Measurements from ENCODE around the gene RGS1. TPM values are rescaled to one million over a fixed set of nuclear protein-coding genes. Genes with fewer than 3 reads are reported as not detected.

RGS1 gene
- total and polyA plus RNA-seq, 2 experiments from 2014 or later: not detected

DNA sequence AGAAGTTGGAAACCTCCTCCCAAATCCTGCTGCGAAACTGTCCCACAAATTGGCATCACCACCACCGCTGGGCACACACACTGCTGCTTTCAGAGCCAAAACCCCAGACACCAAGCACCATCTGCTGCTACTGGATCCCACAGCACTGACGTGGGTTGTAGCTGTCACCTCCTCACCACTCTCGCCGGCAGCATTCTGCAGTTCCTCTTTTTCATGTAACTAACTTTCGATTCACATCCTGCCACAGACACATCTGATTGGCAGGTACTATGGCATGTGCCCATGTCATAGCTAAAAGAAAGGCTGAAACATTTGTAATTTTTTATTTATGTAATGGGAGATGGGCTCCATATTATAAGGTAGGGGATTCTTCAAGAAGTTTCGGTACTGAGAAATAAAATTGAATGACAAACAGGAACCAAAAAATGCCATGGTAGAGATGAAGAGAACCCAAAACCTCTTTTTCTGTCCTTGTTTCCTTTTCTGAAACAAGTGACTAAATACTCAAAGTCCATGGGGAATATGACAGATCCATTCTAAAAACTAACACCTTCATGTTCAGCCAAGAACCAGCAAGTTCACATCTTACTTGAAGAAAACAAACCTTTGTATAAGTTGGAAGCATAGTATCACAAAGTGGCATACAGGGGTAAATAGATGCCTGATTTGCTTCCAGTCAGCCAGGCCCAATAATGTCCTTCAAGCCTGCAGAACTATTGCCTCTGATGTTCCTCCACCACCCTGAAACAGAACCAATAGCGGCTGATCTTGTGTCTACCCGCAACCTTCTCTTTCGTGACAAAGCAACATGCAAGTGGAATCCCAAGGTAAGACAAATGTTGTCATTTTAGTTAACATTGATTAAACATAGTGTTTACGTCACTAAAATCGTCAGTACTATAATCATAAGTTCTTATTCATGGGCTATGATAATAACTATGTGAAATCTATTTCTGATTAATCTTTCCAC lies 33.8 kb downstream of the RGS1 start (continued):
- TF ChIP-seq, protein P1, sequence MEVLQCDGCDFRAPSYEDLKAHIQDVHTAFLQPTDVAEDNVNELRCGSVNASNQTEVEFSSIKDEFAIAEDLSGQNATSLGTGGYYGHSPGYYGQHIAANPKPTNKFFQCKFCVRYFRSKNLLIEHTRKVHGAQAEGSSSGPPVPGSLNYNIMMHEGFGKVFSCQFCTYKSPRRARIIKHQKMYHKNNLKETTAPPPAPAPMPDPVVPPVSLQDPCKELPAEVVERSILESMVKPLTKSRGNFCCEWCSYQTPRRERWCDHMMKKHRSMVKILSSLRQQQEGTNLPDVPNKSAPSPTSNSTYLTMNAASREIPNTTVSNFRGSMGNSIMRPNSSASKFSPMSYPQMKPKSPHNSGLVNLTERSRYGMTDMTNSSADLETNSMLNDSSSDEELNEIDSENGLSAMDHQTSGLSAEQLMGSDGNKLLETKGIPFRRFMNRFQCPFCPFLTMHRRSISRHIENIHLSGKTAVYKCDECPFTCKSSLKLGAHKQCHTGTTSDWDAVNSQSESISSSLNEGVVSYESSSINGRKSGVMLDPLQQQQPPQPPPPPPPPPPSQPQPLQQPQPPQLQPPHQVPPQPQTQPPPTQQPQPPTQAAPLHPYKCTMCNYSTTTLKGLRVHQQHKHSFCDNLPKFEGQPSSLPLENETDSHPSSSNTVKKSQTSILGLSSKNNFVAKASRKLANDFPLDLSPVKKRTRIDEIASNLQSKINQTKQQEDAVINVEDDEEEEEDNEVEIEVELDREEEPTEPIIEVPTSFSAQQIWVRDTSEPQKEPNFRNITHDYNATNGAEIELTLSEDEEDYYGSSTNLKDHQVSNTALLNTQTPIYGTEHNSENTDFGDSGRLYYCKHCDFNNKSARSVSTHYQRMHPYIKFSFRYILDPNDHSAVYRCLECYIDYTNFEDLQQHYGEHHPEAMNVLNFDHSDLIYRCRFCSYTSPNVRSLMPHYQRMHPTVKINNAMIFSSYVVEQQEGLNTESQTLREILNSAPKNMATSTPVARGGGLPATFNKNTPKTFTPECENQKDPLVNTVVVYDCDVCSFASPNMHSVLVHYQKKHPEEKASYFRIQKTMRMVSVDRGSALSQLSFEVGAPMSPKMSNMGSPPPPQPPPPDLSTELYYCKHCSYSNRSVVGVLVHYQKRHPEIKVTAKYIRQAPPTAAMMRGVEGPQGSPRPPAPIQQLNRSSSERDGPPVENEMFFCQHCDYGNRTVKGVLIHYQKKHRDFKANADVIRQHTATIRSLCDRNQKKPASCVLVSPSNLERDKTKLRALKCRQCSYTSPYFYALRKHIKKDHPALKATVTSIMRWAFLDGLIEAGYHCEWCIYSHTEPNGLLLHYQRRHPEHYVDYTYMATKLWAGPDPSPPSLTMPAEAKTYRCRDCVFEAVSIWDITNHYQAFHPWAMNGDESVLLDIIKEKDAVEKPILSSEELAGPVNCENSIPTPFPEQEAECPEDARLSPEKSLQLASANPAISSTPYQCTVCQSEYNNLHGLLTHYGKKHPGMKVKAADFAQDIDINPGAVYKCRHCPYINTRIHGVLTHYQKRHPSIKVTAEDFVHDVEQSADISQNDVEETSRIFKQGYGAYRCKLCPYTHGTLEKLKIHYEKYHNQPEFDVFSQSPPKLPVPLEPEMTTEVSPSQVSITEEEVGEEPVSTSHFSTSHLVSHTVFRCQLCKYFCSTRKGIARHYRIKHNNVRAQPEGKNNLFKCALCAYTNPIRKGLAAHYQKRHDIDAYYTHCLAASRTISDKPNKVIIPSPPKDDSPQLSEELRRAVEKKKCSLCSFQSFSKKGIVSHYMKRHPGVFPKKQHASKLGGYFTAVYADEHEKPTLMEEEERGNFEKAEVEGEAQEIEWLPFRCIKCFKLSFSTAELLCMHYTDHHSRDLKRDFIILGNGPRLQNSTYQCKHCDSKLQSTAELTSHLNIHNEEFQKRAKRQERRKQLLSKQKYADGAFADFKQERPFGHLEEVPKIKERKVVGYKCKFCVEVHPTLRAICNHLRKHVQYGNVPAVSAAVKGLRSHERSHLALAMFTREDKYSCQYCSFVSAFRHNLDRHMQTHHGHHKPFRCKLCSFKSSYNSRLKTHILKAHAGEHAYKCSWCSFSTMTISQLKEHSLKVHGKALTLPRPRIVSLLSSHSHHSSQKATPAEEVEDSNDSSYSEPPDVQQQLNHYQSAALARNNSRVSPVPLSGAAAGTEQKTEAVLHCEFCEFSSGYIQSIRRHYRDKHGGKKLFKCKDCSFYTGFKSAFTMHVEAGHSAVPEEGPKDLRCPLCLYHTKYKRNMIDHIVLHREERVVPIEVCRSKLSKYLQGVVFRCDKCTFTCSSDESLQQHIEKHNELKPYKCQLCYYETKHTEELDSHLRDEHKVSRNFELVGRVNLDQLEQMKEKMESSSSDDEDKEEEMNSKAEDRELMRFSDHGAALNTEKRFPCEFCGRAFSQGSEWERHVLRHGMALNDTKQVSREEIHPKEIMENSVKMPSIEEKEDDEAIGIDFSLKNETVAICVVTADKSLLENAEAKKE (CRISPR knock-in tag; IDR thresholded peaks at IDR 0.05): no peak
- no peak for TF ChIP-seq EZH2phosphoT487 (IDR thresholded peaks at IDR 0.05; ENCODE audit: unreplicated experiment)
- no peak for TF ChIP-seq EZH2 (IDR thresholded peaks at IDR 0.05; ENCODE audit: low read depth, unreplicated experiment)
- no peak for TF ChIP-seq ZNF114 (CRISPR knock-in tag; IDR thresholded peaks at IDR 0.05)

DNA sequence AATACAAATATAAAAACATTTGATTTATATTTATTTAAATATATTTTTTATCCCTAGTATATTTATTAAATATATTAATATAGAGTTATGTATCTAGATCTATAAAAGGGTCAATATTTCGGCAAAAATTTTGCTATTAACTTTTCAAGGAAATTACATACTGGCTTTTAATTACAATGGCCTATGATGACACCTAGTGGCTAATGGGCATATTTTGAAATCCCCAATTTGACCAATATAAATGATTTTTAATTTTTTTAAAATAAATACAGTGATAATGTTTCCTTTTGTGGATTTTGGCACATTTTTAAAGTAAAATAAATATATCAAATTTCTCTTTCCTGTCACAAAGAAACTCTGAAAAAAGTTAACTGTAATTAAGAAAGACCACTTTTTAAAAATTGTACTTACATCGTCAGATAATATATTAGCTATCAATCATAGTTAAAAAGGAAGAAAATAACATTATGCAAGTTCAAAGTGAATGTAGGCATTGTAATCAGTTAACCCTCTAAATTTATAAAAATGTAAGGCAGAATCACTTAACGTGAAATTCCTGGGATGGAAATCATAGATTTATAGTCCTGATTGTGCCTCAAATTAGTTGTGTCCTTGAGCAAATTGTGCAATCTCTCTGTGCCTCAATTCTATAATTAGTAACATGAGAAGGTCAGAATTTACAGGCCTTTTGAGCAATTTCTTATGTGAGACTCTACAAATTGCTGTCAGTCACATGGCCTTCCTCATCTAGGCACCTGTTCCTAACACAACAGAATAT lies 34.7 kb downstream of the RGS1 start:
- Mint-ChIP-seq H3K27ac (no peak overlapping the region), H3K9me3 (no peaks in the 10 kb centered on the region), H3K4me3 (no peak overlapping the region), H3K36me3 (ENCODE audit: low read depth) (no peaks in the 10 kb centered on the region), H3K4me1 (no peaks in the 10 kb centered on the region), H3K27me3 (ENCODE audit: insufficient read depth, low read depth, poor library complexity) (no peaks in the 10 kb centered on the region)
- DNase-seq (ENCODE audit: low spot score) (peak; percentile 35), ATAC-seq (no peak)
- H3F3A ChIP-seq (replicated peaks; ENCODE audit: low read depth): no peaks in the 10 kb centered on the region
- H3K4me3 ChIP-seq: no peak overlapping the region
- no peaks in the 10 kb centered on the region for H3K79me2 ChIP-seq (replicated peaks; ENCODE audit: insufficient read depth)
- H3K9me2 ChIP-seq (ENCODE audit: insufficient read depth): no peaks in the 10 kb centered on the region
- H4K20me1 ChIP-seq (replicated peaks; ENCODE audit: insufficient read depth): no peaks in the 10 kb centered on the region
- H3K27ac ChIP-seq (ENCODE audit: low read depth): no peak overlapping the region
- H3K36me3 ChIP-seq (ENCODE audit: insufficient read depth): no peaks in the 10 kb centered on the region
- H3K27me3 ChIP-seq (ENCODE audit: insufficient read depth): no peaks in the 10 kb centered on the region
- H2AFZ ChIP-seq: no peak overlapping the region
- no peaks in the 10 kb centered on the region for H3K4me1 ChIP-seq (ENCODE audit: insufficient read depth)
- H3K4me2 ChIP-seq: no peak overlapping the region
- TF ChIP-seq EZH2 (IDR thresholded peaks at IDR 0.05; ENCODE audit: low read depth, unreplicated experiment): no peak
- TF ChIP-seq NANOG (IDR thresholded peaks at IDR 0.05; ENCODE audit: borderline replicate concordance): no peak
- TF ChIP-seq ZNF114 (CRISPR knock-in tag; IDR thresholded peaks at IDR 0.05): no peak
- TF ChIP-seq ZNF331 (CRISPR knock-in tag; IDR thresholded peaks at IDR 0.05; ENCODE audit: low read depth): no peak
- no peak for TF ChIP-seq CREB1 (CRISPR knock-in tag; IDR thresholded peaks at IDR 0.05; ENCODE audit: low read depth)
- TF ChIP-seq, protein P2, sequence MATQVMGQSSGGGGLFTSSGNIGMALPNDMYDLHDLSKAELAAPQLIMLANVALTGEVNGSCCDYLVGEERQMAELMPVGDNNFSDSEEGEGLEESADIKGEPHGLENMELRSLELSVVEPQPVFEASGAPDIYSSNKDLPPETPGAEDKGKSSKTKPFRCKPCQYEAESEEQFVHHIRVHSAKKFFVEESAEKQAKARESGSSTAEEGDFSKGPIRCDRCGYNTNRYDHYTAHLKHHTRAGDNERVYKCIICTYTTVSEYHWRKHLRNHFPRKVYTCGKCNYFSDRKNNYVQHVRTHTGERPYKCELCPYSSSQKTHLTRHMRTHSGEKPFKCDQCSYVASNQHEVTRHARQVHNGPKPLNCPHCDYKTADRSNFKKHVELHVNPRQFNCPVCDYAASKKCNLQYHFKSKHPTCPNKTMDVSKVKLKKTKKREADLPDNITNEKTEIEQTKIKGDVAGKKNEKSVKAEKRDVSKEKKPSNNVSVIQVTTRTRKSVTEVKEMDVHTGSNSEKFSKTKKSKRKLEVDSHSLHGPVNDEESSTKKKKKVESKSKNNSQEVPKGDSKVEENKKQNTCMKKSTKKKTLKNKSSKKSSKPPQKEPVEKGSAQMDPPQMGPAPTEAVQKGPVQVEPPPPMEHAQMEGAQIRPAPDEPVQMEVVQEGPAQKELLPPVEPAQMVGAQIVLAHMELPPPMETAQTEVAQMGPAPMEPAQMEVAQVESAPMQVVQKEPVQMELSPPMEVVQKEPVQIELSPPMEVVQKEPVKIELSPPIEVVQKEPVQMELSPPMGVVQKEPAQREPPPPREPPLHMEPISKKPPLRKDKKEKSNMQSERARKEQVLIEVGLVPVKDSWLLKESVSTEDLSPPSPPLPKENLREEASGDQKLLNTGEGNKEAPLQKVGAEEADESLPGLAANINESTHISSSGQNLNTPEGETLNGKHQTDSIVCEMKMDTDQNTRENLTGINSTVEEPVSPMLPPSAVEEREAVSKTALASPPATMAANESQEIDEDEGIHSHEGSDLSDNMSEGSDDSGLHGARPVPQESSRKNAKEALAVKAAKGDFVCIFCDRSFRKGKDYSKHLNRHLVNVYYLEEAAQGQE (IDR thresholded peaks at IDR 0.05; ENCODE audit: unreplicated experiment): no peak
- TF ChIP-seq POLR2AphosphoS5 (IDR thresholded peaks at IDR 0.05; ENCODE audit: low read depth): no peak
- TF ChIP-seq, protein P3, sequence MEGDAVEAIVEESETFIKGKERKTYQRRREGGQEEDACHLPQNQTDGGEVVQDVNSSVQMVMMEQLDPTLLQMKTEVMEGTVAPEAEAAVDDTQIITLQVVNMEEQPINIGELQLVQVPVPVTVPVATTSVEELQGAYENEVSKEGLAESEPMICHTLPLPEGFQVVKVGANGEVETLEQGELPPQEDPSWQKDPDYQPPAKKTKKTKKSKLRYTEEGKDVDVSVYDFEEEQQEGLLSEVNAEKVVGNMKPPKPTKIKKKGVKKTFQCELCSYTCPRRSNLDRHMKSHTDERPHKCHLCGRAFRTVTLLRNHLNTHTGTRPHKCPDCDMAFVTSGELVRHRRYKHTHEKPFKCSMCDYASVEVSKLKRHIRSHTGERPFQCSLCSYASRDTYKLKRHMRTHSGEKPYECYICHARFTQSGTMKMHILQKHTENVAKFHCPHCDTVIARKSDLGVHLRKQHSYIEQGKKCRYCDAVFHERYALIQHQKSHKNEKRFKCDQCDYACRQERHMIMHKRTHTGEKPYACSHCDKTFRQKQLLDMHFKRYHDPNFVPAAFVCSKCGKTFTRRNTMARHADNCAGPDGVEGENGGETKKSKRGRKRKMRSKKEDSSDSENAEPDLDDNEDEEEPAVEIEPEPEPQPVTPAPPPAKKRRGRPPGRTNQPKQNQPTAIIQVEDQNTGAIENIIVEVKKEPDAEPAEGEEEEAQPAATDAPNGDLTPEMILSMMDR (conservative IDR thresholded peaks at IDR 0.05; ENCODE audit: low read depth in 2 of 2): no peak; a peak in 2 of 4 replicates
- TF ChIP-seq JUNB (IDR thresholded peaks at IDR 0.05; ENCODE audit: unreplicated experiment): no peak
